Hypothalamus (tissue), 51 donors: ENCODE measurements around the gene CAGE1.

Source experiments
- DNase-seq, 51 donors: peaks; one replicate each; lab custom pipeline; 2025; lab: John Stamatoyannopoulos, UW

Gene CAGE1

DNA sequence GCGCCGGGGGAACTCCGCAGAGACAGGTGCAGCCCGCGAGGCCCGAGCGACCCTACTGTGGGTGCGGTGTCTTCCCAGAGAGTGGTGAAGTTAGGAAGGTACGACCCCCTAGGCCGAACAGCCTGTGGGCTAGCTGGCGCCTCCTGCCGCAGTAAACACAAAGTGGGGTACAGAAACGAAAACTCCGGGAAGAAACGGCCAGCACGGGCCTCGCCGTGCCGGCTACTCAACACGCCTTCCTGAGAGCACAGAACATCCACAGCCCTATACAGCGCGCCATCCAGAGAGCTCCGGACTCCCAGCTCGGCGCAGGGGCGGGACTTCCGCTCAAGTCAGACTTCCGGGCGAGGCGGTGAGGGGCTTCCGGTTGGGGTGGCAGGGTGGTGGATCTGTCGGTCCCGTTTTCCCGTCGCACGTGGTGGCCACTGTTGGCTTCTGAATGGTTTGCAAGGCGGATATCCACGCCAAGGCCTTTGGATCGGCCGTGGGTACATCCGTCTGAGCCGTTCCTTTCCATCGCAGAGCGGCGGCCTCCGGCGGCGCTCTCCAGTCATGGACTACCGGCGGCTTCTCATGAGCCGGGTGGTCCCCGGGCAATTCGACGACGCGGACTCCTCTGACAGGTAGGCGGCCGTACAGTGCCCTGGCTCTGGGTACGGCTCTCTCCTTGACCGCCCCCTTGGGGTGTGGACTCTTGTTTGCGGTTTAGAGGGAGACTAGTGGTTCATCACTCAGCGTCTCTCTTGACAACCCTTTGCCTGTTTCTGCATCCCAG, at the start of gene CAGE1, which contains the start of gene RIOK1:
Gene CAGE1, minus strand, starts transcription at position 292 of the 775 bp plus-strand sequence. CDS start 2,569 bp downstream, outside the sequence.
Gene RIOK1, plus strand, starts transcription at position 358 of the 775 bp plus-strand sequence. Its CDS starts 195 bp downstream, at position 553.
- DNase-seq = peak; percentile 41 to 96 (median 88)

GRCh38 chr6:7439228-7439627, 49.7 kb upstream of the CAGE1 start:
- DNase-seq = no peak

DNA sequence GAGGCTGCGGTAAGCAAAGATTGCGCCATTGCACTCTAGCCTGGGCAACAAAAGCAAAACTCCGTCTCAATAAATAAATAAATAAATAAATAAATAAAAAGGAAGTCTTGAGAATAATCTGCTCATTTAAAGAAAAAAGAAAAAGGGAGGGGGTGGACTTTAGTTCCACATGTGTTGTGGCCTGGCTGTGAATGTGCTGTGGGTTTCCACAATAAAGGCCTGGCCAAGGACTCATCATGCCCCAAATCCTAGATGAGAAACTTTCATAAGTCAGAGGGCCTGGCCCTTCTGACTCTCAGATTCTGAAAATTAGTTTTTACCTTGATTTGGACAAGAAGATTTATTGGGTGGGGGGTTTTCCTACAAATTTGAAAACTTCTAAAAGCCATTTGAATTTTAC, 48.5 kb upstream of the CAGE1 start:
- DNase-seq = no peak

DNA sequence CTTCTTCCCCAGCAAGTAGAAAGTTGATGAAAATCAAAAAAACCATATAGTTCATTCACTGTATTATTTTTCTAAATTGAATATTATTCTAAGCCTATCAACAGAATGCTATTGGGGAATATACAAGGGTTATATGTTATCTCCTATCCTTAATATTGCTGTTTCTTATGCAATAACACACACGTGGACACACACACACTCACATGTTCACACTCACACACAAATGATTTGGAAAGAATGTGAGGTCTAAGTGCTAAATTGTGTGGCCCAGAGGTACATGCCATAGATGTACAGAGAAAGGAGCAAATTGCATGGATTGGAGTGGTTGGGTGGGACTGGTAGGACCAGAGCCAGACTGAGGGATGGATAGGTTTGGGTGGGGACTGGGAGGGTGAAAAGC, 45.1 kb upstream of the CAGE1 start:
- DNase-seq = no peak

DNA sequence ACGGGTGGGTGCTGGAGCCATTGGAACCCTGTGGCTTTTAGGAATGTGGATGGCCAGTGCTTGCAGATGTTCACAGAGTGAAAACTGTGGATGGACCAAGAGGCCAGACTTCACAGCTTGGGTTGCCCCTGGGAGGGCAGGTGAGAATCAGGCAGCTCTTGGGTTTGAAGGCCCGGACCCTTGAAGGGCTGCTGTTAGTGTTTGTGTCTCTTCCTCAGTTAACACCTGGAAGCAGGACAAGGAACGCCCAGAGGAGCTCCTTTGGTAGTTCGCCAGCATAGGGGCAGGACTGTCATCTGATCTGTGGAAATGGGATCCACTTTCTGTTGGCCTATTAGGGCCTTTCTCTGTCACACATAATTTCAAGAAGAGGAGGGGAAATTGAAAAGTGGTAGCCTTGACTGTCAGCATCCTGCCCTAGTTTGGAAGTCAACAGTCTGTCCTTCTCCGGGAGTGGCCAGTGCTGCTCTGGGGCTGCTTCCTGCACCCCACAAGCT, 43.6 kb upstream of the CAGE1 start:
- DNase-seq = no peak

DNA sequence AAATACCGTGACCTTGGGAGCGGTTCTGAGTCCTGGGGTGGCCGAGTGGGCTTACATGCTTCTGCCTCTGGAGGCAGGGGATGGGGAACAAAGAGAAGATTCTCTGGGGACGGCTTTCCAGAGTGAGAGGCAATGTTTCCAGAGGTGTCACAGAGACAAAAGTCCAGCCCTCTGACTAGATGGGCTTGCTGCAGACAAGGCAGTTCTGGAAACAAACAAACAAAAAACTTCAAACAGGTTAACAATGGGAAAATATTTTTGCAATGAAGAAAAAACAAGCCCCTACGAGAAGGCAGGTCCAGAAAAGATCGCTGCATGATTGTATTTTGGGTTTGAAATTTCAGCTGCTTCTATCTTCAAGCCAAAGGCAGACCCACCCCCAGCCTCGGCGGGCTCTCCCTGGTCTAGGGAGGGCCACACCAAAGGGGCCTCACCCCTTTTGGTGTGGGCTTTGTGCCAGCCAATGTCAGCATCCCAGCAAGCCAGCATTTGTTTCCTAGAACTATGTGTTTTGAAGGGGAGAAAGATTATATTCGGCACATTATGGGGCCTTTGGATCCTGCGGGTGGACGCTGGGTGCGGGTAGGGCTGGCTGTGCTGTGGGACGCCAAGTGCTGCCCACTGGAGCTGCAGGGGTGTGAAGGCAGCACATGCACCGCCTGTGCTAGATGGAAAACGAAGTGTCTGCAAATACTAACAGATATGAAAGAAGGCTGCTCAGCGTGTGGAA, 43.0 kb upstream of the CAGE1 start:
- DNase-seq = no peak

DNA sequence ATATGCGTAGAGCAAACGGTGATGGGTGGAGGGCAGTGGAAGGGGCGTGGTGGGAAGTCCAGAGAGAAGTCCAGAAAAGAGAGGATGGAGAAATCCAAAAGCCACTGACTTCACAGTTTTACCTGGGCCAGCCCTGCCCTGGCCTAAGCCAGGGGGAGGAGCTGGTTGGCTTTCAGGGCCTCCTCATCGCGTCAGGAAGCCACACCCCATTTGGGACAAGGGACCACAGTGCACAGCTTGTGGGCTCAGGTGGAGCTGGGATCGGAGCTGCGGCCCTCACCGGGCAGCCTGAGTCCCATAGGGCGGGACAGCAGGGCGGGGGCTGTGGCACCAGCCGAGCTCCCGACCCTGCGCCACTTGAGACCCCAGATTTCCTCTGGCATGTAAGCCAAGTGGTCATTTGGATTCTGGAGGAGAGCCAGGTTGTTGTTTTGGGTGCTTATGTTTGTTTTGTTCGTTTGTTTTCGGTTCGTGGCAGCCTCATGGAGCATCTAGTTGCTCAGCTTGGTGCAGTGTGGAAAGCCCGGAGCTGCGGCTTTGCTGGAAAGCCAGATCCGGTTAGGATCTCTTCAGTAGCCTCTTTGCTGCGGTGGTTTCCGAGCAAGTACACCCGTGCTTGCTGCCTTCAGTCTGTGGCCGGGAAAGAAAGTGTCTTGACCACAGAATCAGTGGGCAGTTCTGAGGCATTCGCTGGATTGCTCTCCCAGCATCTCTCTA, 42.3 kb upstream of the CAGE1 start:
- no peak for DNase-seq

- DNase-seq = no peak
Measured at GRCh38 chr6:7431313-7431673, 41.8 kb upstream of the CAGE1 start.

DNA sequence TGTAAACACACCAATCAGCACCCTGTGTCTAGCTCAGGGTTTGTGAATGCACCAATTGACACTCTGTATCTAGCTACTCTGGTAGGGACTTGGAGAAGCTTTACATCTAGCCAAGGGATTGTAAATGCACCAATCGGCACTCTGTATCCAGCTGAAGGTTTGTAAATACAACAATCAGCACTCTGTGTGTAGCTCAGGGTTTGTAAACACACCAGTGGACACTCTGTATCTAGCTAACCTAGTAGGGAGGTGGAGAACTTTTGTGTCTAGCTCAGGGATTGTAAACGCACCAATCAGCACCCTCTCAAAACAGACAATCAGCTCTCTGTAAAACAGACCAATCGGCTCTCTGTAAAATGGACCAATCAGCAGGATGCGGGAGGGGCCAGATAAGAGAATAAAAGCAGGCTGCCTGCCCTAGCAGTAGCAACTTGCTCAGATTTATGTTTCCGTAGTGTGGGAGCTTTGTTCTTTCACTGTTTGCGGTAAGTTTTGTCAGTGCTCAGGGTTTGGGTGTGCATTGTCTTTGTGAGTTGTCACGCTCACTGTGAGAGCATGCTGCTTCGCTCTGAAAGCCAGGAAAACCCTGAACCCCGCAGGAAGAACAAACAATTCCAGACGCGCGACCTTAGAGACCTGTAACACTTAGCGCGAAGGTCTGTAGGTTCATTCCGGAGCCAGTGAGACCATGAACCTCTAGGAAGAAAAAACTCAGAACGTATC, 37.1 kb upstream of the CAGE1 start:
- DNase-seq = no peak

GRCh38 chr6:7425808-7426190, 36.3 kb upstream of the CAGE1 start:
- no peak for DNase-seq

- DNase-seq = peak in 1 of 51 donors; percentile 3
Measured at GRCh38 chr6:7424967-7425807, 35.6 kb upstream of the CAGE1 start.

DNA sequence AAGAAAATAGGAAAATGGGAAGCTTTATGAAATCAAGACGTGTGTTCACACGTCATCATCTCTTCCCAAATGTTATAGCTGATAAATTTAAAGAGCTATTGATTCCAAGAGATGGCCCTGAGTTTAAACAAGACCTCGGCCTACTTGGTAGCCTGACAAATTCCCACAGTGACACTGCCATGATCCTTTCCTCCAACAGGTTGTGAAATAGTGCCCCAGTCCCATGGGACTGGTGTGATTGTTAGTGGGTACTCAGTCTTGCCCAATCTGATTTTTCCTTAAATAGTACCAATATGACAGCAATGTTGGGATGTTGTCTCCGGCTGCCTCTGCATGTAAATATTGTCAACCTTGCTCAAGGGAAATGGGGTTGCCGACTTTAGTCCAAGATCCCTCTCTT, 34.5 kb upstream of the CAGE1 start:
- no peak for DNase-seq

GRCh38 chr6:7421066-7421465, 31.5 kb upstream of the CAGE1 start:
- DNase-seq = no peak

DNA sequence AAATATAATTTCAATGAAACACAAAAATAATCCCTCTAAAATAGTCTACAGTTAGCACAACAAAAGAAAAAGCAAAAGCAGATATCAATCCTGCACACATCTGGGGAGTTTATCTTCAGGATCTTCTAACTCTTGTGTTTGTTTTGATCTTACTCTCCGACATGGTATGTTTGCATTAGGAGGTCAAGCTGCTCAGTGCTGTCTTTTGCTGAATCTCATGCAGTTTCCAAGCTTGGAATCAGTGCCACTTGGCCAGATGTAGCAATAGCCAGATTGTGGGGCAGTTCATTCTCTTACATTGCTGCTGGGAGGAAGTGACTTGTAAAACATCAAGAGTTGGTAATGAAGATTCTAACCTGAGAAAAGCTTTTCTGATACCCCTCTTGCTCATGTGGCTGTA, 29.5 kb upstream of the CAGE1 start:
- DNase-seq = no peak

DNA sequence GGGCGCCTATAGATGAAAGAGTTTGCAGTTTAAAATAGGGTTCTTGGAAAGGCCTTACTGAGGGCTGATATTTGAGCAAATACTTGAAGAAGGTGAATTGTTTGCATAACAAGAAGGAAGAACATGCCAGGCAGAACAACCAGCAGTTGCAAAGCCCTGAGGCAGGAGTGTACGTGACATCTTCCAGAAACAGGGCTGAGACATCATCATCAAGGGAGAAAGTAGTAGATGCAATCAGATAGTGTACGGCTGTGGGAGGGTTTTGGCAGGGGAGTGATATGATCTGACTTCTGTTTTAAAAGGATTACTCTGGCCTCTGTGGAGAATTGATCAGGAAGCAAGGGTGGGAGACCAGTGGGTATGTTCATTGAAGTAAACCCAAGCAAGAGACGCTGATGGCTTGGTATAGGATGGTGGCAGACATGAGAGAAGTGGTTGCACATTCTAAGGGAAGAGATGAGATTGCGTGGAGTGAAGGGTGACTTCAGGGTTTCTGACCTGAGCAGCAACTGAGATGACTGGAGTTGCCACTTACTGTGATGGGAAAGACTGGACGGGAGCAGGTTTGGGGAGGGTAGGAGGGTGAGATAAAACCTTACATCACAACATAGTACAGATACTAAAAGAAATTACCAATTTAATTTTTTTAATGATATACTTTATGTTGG, 28.8 kb upstream of the CAGE1 start:
- DNase-seq = no peak

DNA sequence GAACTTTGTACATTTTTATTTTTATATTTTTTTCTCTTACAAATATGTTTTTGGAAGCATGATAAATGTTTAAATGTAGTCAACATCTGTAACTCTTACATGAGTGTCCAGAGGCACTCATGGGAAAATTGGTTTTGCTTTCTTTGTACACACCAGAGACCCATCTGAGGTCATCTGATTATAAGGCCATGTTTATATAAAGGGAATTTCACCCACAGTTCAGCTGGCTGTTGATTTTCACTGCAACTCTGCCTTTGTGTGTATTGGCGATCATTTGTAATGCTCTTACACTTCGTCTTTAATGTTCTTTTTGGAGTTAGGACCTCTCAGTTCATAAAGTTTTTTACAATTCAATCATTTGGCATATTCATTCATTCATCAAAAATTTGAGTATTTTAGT, 28.1 kb upstream of the CAGE1 start:
- DNase-seq = no peak

DNA sequence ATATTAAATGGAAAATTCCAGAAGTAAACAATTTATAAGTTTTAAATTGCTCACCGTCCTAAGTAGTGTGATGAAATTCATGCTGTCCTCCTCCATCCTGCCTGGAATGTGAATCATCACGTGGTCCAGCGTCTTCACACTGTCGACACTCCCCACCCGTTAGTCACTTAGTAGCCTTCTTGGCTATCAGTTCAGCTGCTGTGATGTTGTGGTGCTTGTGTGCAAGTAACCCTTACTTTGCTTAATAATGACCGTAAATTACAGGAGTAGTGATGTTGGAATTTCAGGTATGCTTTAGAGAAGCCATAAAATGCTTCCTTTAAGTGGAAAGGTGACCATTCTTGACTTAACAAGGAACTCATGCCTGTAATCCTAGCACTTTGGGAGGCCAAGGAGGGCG, 25.3 kb upstream of the CAGE1 start:
- no peak for DNase-seq

DNA sequence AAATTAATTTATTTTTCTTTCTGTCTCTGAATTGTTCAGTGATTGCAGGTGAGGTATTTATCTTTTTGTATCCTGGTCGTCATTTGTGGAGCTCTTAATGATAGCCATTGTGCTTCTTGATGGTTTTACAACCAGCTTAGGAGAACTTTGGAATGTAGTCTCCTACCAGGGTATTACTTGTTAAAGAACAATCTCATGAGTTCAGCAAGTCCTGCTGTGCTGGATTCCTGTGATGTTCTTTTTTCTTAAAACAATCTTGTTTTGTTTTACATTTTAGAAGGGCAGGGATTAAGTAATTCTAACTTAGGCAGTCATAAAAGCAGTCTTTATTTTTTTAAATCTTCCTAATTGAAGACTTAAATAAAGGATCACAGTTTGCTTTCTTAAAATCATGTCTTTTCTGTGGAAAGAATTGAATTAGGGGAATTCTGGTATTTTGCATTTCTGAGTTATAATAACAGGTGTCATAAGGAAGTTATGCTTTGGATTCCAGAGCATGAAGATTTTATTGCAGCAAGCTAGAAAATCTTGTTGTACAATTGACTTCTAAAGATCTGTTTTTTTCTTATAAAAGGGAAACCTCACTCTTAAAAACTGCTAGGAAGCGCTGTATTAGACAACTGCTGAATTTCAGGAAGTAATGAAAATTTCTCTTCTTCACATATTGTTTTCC, 23.7 kb upstream of the CAGE1 start:
- DNase-seq = no peak

DNA sequence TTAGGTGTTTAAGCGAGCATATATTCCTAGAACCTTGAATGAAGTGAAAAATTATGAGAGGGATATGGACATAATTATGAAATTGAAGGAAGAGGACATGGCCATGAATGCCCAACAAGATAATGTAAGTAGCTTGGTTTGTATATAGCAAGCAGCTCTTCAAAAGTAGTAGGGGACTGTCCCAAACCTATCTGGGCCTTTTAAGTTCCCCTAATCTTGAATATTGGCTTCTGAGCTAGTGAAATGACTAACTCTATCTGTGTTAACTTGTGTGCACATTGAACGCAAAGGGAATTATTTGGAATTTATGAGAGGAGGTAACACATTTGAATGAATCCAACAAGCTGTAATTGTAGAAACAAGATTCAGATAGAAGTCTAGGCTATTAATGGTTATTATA, 21.8 kb upstream of the CAGE1 start:
- DNase-seq = no peak
